Left ventricle myocardium inferior (tissue), 1 donor: Measurements from ENCODE around the gene RAP1B. TPM values are rescaled to one million over a fixed set of nuclear protein-coding genes. Genes with fewer than 3 reads are reported as not detected.

Source experiments
- DNase-seq: peaks from one replicate; pipeline ENCODE4 v3.0.0-alpha.2; 2020
- H3K27ac ChIP-seq: fragments of 200-600 bp; replicated peaks from 2 replicates; pipeline ENCODE4 v1.8.0; 2021
- H3K27me3 ChIP-seq: fragments of 200-600 bp; 2 replicates; pipeline ENCODE4 v1.8.0; 2021; ENCODE audit warnings: low read depth
- H3K36me3 ChIP-seq: fragments of 200-600 bp; 2 replicates; pipeline ENCODE4 v1.8.0; 2021
- H3K4me1 ChIP-seq: fragments of 200-600 bp; 2 replicates; pipeline ENCODE4 v1.8.0; 2021
- H3K4me3 ChIP-seq: fragments of 200-600 bp; 2 replicates; pipeline ENCODE4 v1.8.0; 2021; ENCODE audit warnings: mild to moderate bottlenecking, moderate library complexity
- H3K9me3 ChIP-seq: fragments of 200-600 bp; replicated peaks from 2 replicates; pipeline ENCODE4 v1.8.0; 2021
- intact Hi-C: fragments of 100-400 bp; cut with micrococcal nuclease; formaldehyde crosslinking; loops from one replicate; pipeline ENCODE4 v1.11.0; 2022
- total RNA-seq: library from RNA; stranded (reverse); fragmentation: NEBNext Ultra II Directional; extraction: Animal tissue kit (Norgen Biotek cat#: 25700); gene quantifications from one replicate; pipeline ENCODE4 v1.2.1, GENCODE V29; 2021
- TF ChIP-seq, protein P1 (sequence below): fragments of 200-600 bp; IDR thresholded peaks from 2 replicates; pipeline ENCODE4 v1.8.0; 2021; ENCODE audit warnings: antibody characterized with exemption, mild to moderate bottlenecking, borderline replicate concordance
- donor health status: DM: no; HTN: yes; CAD: no; lungs with severe emphysema.

The RAP1B gene
- total RNA-seq, 1 donor from 2014 or later: 41.5 TPM

DNA sequence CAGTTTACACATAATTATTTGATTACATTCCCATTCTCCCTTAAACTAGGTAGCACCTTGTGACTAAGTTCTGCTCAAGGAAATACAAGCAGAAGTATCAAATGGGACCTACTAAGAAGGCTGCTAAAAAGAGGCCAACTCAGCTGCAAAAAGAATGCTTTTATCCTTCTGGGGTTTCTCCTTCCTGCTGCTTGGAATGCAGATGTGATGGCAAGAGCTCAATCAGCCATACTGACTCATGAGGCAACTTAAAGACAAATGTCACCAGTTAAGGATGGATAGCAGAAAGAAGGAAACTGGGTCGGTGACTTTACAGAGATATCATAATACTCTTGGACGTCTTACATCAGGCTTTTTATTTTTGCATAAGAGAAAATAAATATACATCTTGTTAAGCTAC is 38.0 kb upstream of the RAP1B start:
- Histone ChIP-seq H3K9me3 (no peaks in the 10 kb centered on the region), H3K4me3 (no peak overlapping the region), H3K27ac (no peak overlapping the region), H3K27me3 (no peaks in the 10 kb centered on the region), H3K4me1 (no peaks in the 10 kb centered on the region), H3K36me3 (no peaks in the 10 kb centered on the region)
- intact Hi-C loops: no loop called here
- no peak for DNase-seq
- TF ChIP-seq, protein P1, sequence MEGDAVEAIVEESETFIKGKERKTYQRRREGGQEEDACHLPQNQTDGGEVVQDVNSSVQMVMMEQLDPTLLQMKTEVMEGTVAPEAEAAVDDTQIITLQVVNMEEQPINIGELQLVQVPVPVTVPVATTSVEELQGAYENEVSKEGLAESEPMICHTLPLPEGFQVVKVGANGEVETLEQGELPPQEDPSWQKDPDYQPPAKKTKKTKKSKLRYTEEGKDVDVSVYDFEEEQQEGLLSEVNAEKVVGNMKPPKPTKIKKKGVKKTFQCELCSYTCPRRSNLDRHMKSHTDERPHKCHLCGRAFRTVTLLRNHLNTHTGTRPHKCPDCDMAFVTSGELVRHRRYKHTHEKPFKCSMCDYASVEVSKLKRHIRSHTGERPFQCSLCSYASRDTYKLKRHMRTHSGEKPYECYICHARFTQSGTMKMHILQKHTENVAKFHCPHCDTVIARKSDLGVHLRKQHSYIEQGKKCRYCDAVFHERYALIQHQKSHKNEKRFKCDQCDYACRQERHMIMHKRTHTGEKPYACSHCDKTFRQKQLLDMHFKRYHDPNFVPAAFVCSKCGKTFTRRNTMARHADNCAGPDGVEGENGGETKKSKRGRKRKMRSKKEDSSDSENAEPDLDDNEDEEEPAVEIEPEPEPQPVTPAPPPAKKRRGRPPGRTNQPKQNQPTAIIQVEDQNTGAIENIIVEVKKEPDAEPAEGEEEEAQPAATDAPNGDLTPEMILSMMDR: no peak

DNA sequence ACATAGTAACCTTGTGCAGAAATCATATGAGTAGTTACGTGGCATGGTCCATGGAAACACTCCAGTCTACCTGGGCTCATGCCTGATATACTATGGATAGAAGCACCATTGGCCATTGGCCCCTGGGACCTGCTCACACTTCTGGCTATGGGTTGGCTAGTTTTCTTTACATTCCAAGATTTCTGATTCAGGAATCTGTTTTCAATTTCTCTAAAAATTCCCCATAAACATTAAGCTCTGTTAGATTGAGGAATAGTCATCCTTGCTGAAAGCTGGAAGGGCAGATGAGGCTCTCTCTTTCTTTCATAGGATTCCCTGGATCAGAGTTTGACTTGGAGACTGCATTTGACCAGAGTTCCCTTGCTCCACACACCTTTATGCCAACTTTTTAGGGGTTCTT is 37.3 kb upstream of the RAP1B start:
- Histone ChIP-seq H3K27me3 (no peaks in the 10 kb centered on the region), H3K9me3 (no peaks in the 10 kb centered on the region), H3K4me3 (no peak overlapping the region), H3K36me3 (no peaks in the 10 kb centered on the region), H3K27ac (no peak overlapping the region), H3K4me1 (no peaks in the 10 kb centered on the region)
- intact Hi-C loops: no loop called here
- DNase-seq: no peak
- TF ChIP-seq, protein P1: no peak

DNA sequence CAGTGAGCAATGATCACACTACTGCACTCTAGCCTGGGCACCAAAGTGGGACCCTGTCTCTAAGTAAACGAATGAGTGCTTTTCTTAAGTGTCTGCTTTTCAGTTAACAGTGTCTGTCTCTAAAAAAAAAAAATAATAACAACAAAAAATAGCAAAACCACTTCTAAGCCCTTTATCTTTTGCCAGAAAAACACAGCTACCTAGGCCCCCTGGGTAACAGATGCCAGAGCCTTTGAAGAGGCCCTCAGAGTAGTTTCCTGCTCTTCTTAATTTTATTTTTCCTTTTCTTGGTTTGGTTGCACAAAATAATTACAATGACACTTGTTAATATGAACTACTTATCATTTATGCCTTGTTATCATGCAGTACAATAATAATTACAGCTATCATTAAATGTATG is 32.8 kb upstream of the RAP1B start:
- Histone ChIP-seq H3K4me3 (no peak overlapping the region), H3K27ac (no peak overlapping the region), H3K27me3 (no peaks in the 10 kb centered on the region), H3K4me1 (no peaks in the 10 kb centered on the region), H3K9me3 (no peaks in the 10 kb centered on the region), H3K36me3 (no peaks in the 10 kb centered on the region)
- DNase-seq: no peak
- intact Hi-C loops: no loop called here
- TF ChIP-seq, protein P1: no peak

DNA sequence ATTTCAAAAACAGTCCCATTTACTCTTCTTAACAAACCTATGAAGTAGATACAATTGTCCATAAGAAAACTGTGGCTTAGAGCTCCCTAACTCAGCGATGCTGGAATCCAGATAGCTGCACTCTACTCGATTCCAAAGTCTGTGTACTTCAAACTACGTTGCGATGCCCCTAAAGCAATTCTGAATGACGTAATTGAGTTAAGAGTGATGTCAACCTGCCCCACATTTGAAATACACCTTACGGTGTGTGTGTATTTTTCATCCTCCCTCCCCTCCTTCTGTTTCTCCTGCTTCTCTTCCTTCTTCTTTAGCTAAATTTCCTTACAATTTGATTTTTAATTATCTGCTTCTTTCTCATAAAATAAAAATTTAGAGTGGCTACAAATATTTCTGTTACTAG is 31.9 kb upstream of the RAP1B start:
- H3K9me3 ChIP-seq: no peaks in the 10 kb centered on the region
- intact Hi-C loops: no loop called here
- TF ChIP-seq, protein P1: no peak
- H3K27ac ChIP-seq: no peak overlapping the region
- H3K4me3 ChIP-seq: no peak overlapping the region
- H3K36me3 ChIP-seq: no peaks in the 10 kb centered on the region
- H3K27me3 ChIP-seq: no peaks in the 10 kb centered on the region
- no peak for DNase-seq
- H3K4me1 ChIP-seq: no peaks in the 10 kb centered on the region

DNA sequence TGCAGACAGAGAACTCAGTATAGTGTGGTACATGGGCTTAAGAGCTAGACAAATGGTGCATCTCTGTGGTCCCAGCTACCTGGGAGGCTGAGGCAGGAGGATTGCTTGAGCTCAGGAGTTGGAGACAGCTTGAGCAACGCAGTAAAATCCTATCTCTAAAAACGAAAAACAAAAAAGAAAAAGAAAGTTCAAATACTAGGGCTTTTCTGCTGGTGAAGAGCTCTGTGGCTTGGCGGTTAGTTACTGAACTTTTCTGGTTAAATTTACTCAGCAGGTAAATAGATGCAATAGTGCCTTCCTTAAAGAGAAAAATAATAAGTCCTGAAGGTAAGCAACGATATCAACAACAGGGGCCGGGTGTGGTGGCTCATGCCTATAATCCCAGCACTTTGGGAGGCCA is 31.4 kb upstream of the RAP1B start:
- intact Hi-C loops: no loop called here
- H3K4me1 ChIP-seq: no peaks in the 10 kb centered on the region
- TF ChIP-seq, protein P1: no peak
- no peaks in the 10 kb centered on the region for H3K36me3 ChIP-seq
- no peak for DNase-seq
- no peaks in the 10 kb centered on the region for H3K27me3 ChIP-seq
- H3K27ac ChIP-seq: no peak overlapping the region
- no peaks in the 10 kb centered on the region for H3K9me3 ChIP-seq
- H3K4me3 ChIP-seq: no peak overlapping the region

DNA sequence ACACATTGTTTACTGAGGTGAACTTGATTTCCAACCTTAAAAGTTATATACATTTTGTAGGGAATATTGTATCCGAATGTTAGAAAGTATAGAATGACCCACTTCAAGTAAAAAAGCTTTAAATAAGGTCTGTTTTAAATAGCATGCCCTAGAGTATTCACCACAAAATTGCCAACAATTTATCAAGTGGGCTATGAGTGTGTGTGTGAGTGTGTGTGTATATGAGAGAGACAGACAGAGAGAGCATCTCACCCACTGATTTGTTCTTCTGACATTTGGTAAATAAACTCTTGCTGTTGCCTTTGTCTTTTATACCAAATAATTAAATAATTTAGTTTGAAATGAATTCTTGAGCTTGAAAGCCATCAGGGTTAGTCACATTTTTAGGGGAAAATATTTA is 29.8 kb upstream of the RAP1B start:
- intact Hi-C loops: no loop called here
- H3K4me1 ChIP-seq: no peaks in the 10 kb centered on the region
- H3K4me3 ChIP-seq: no peak overlapping the region
- no peak for DNase-seq
- TF ChIP-seq, protein P1: no peak
- no peak overlapping the region for H3K27ac ChIP-seq
- H3K36me3 ChIP-seq: no peaks in the 10 kb centered on the region
- H3K9me3 ChIP-seq: no peaks in the 10 kb centered on the region
- H3K27me3 ChIP-seq: no peaks in the 10 kb centered on the region
